Lung (tissue), 12 donors: ENCODE measurements around the gene CD86. TPM values are rescaled to one million over a fixed set of nuclear protein-coding genes. Genes with fewer than 3 reads are reported as not detected.

Experiments used
- ATAC-seq: fragments of 200-7000 bp; cut with Tn5 transposase; one replicate; pipeline ENCODE4 v1.9.1; 2020; ENCODE audit warnings: moderate number of reproducible peaks; ENCODE audit not compliant: insufficient read depth, low FRiP score
- DNase-seq, 3 donors: peaks; one replicate each; pipeline ENCODE4 v3.0.0-alpha.2; 2013 to 2017
- H3K27ac ChIP-seq, 2 donors: one replicate each; pipeline ENCODE4 v1.5.1; 2013; ENCODE audit warnings: mild to moderate bottlenecking in 2 of 2, moderate library complexity in 2 of 2, control low read depth in 1 of 2, inconsistent platforms in 1 of 2, low read depth in 1 of 2, low read length in 1 of 2
- H3K27me3 ChIP-seq, 3 donors: one replicate each; pipeline ENCODE4 v1.5.1; 2013; ENCODE audit warnings: low read length in 2 of 3; ENCODE audit not compliant: control insufficient read depth in 3 of 3, insufficient read depth in 3 of 3
- H3K36me3 ChIP-seq, 4 donors: one replicate each; pipeline ENCODE4 v1.5.1; 2013; ENCODE audit warnings: low read length in 4 of 4, mild to moderate bottlenecking in 1 of 4, moderate library complexity in 1 of 4; ENCODE audit not compliant: control insufficient read depth in 4 of 4, insufficient read depth in 4 of 4
- H3K4me1 ChIP-seq, 5 donors: one replicate each; pipeline ENCODE4 v1.5.1; 2013; ENCODE audit warnings: low read length in 5 of 5, mild to moderate bottlenecking in 2 of 5, moderate library complexity in 1 of 5; ENCODE audit not compliant: control insufficient read depth in 5 of 5, insufficient read depth in 5 of 5
- H3K4me3 ChIP-seq: one replicate; pipeline ENCODE4 v1.5.1; 2013; ENCODE audit warnings: mild to moderate bottlenecking, control low read depth, moderate library complexity
- H3K9ac ChIP-seq, 2 donors: one replicate each; pipeline ENCODE4 v1.5.1; 2013; ENCODE audit warnings: low read length in 2 of 2, control low read depth in 1 of 2; ENCODE audit not compliant: insufficient read depth in 1 of 2
- H3K9me3 ChIP-seq, 4 donors: one replicate each; pipeline ENCODE4 v1.5.1; 2013; ENCODE audit warnings: low read length in 3 of 4, mild to moderate bottlenecking in 1 of 4, moderate library complexity in 1 of 4; ENCODE audit not compliant: control insufficient read depth in 4 of 4, insufficient read depth in 3 of 4
- CTCF ChIP-seq: IDR thresholded peaks from 2 replicates; pipeline ENCODE4 v1.5.1; 2012; ENCODE audit warnings: mild to moderate bottlenecking; ENCODE audit errors: control extremely low read depth, extremely low read depth
- WGBS, 2 donors: extraction: QIAGEN DNeasy Blood & Tissue Kit; methylation state at CpG; one replicate each; pipeline ENCODE4 v1.1.7; 2013; 5-methylcytosine and 5-hydroxymethylcytosine counted together
- polyA plus RNA-seq, 2 donors: library from polyadenylated mRNA; stranded (reverse); fragments of 200-250 nt; gene quantifications; one replicate each; pipeline ENCODE4 v1.2.1, GENCODE V29; 2013
- total RNA-seq, 2 donors: library from RNA; depleted of rRNA in 1 of 2; stranded (reverse); fragments of >200 nt in 1 of 2; gene quantifications; one replicate each; pipeline ENCODE4 v1.2.1, GENCODE V29; 2014 to 2021
- donor health status: control.
- donor health status: control.
- donor health status: Bipolar disorder and iron deficiency.
- donor health status: healthy.
- donor health status: DM: yes; HTN: yes; CAD: no.

CD86 gene
- total and polyA plus RNA-seq, 4 donors: 8.0 to 11.5 (median 10.7) TPM

GRCh38 chr3:122025296-122025695 is 29.9 kb upstream of the CD86 start:
- Histone ChIP-seq H3K4me3 (no peak overlapping the region), H3K36me3 (no peaks in the 10 kb centered on the region), H3K27me3 (peaks cover 0 to 9% (median 6%) of the 10 kb centered on the region in 3 donors), H3K4me1 (peaks cover 0 to under 1% (median 0%) of the 10 kb centered on the region in 5 donors), H3K9me3 (peaks cover 0 to 4% (median 0%) of the 10 kb centered on the region in 4 donors), H3K27ac (no peak overlapping the region), H3K9ac (no peak overlapping the region)
- DNase-seq (no peak), ATAC-seq (no peak)
- TF ChIP-seq CTCF: no peak

GRCh38 chr3:122030381-122031122 is 24.6 kb upstream of the CD86 start:
- TF ChIP-seq CTCF: no peak
- H3K27me3 ChIP-seq: no peaks in the 10 kb centered on the region
- no peaks in the 10 kb centered on the region for H3K36me3 ChIP-seq
- 82% methylated on average over 3 of the region's 3 CpGs for WGBS, 2 donors
- H3K4me1 ChIP-seq: no peaks in the 10 kb centered on the region
- no peak for DNase-seq
- no peak for ATAC-seq
- no peaks in the 10 kb centered on the region for H3K9me3 ChIP-seq
- H3K9ac ChIP-seq: no peak overlapping the region
- H3K4me3 ChIP-seq: no peak overlapping the region
- no peak overlapping the region for H3K27ac ChIP-seq

- Histone ChIP-seq H3K27me3 (no peaks in the 10 kb centered on the region), H3K4me3 (no peak overlapping the region), H3K36me3 (no peaks in the 10 kb centered on the region), H3K27ac (no peak overlapping the region), H3K9ac (no peak overlapping the region), H3K9me3 (no peaks in the 10 kb centered on the region), H3K4me1 (no peaks in the 10 kb centered on the region)
- DNase-seq (no peak), ATAC-seq (no peak)
- TF ChIP-seq CTCF: no peak
- WGBS, 2 donors: 89 to 100% methylated on average over 1 of the region's 1 CpG
These were observed 24.1 kb upstream of the CD86 start for GRCh38 chr3:122031123-122031468.

- no peaks in the 10 kb centered on the region for H3K4me1 ChIP-seq
- no peaks in the 10 kb centered on the region for H3K27me3 ChIP-seq
- H3K27ac ChIP-seq: no peak overlapping the region
- no peaks in the 10 kb centered on the region for H3K36me3 ChIP-seq
- ATAC-seq (no peak), DNase-seq (no peak)
- 95 to 96% methylated on average over 1 of the region's 1 CpG for WGBS, 2 donors
- no peak overlapping the region for H3K4me3 ChIP-seq
- no peak for TF ChIP-seq CTCF
- H3K9me3 ChIP-seq: peaks cover 0 to 7% (median 0%) of the 10 kb centered on the region in 4 donors
- H3K9ac ChIP-seq: no peak overlapping the region
These were observed 22.6 kb upstream of the CD86 start for GRCh38 chr3:122032531-122032930.
